HG03342 (cell line): ENCODE results near the gene SLX4.
A peak's percentile ranks its signal among the peaks of the same experiment; 100 is the strongest.
"Not testable (repeated sequence)": the region's sequence is repeated elsewhere in the genome, so short reads cannot be mapped to it uniquely, and the experiment has no call there.

ENCODE experiments used
- ATAC-seq: cut with Tn5 transposase; IDR thresholded peaks from one replicate; pipeline ENCODE4 v1.9.1; 2021; ENCODE audit warnings: mild to moderate bottlenecking, moderate library complexity; ENCODE audit not compliant: unreplicated experiment

SLX4 gene

GRCh38 chr16:3611146-3611975 lies at the start of gene SLX4:
Gene SLX4 (minus strand): TSS chr16:3611606. CDS start chr16:3608964, 2,642 bp downstream.
- peak; percentile 78 for ATAC-seq

- ATAC-seq: no peak
These were observed 47.8 kb upstream of the SLX4 start for GRCh38 chr16:3659251-3659650.

- no peak for ATAC-seq
These were observed 45.4 kb upstream of the SLX4 start for GRCh38 chr16:3656491-3657468.

GRCh38 chr16:3656160-3656490 lies 44.7 kb upstream of the SLX4 start:
- not testable (repeated sequence) for ATAC-seq

- no peak for ATAC-seq
These were observed 44.2 kb upstream of the SLX4 start for GRCh38 chr16:3655396-3656159.

GRCh38 chr16:3655030-3655395 lies 43.6 kb upstream of the SLX4 start:
- no peak for ATAC-seq

- peak; percentile 56 for ATAC-seq
These were observed 43.0 kb upstream of the SLX4 start, which contains the start of gene DNASE1 for GRCh38 chr16:3654249-3654991. Gene DNASE1 (plus strand): TSS chr16:3654691. CDS start chr16:3655374, 683 bp downstream.

- no peak for ATAC-seq
These were observed 41.2 kb upstream of the SLX4 start for GRCh38 chr16:3652373-3653195.

GRCh38 chr16:3651461-3652372 lies 40.3 kb upstream of the SLX4 start:
- no peak for ATAC-seq

- ATAC-seq: no peak
These were observed 39.3 kb upstream of the SLX4 start for GRCh38 chr16:3650631-3651265.

- no peak for ATAC-seq
These were observed 35.0 kb upstream of the SLX4 start for GRCh38 chr16:3646348-3646920.

- ATAC-seq: no peak
These were observed 34.3 kb upstream of the SLX4 start for GRCh38 chr16:3645504-3646347.

- no peak for ATAC-seq
These were observed 33.7 kb upstream of the SLX4 start for GRCh38 chr16:3645108-3645503.

- no peak for ATAC-seq
These were observed 31.8 kb upstream of the SLX4 start for GRCh38 chr16:3643095-3643730.

GRCh38 chr16:3642397-3643094 lies 31.1 kb upstream of the SLX4 start:
- no peak for ATAC-seq
